ENCODE measurements around the gene LEO1.

The LEO1 gene

GRCh38 chr15:51991141-51991540, 19.6 kb upstream of the LEO1 start:
- TF ChIP-seq CTCF (IDR thresholded peaks at IDR 0.05; ENCODE audit: low read depth, low read length): no peak
- TF ChIP-seq MYC (IDR thresholded peaks at IDR 0.05; ENCODE audit: low read depth, low read length): no peak
- TF ChIP-seq POLR2A (IDR thresholded peaks at IDR 0.05; ENCODE audit: extremely low read depth, insufficient read length): no peak
- no peak for TF ChIP-seq MAX (IDR thresholded peaks at IDR 0.05; ENCODE audit: low read depth, low read length)
- DNase-seq (ENCODE audit: low read depth): no peak
- H3K4me3 ChIP-seq (ENCODE audit: low read depth, low read length): no peak overlapping the region

- no peak overlapping the region for H3K4me3 ChIP-seq (ENCODE audit: low read depth, low read length)
- DNase-seq (ENCODE audit: low read depth): no peak
- TF ChIP-seq CTCF (IDR thresholded peaks at IDR 0.05; ENCODE audit: low read depth, low read length) (no peak), MAX (IDR thresholded peaks at IDR 0.05; ENCODE audit: low read depth, low read length) (no peak), POLR2A (IDR thresholded peaks at IDR 0.05; ENCODE audit: extremely low read depth, insufficient read length) (no peak), MYC (IDR thresholded peaks at IDR 0.05; ENCODE audit: low read depth, low read length) (no peak)
Observed at GRCh38 chr15:51982770-51983103, 11.2 kb upstream of the LEO1 start.

- peak overlapping the region; percentile 68 for H3K4me3 ChIP-seq (ENCODE audit: low read depth, low read length)
- peak; percentile 94 for DNase-seq (ENCODE audit: low read depth)
- TF ChIP-seq POLR2A (IDR thresholded peaks at IDR 0.05; ENCODE audit: extremely low read depth, insufficient read length): peak; percentile 27
- TF ChIP-seq CTCF (IDR thresholded peaks at IDR 0.05; ENCODE audit: low read depth, low read length): peak; percentile 35
- TF ChIP-seq MAX (IDR thresholded peaks at IDR 0.05; ENCODE audit: low read depth, low read length): peak; percentile 36; the same call in 1 of the 2 replicates
- no peak; the same call in 1 of the 2 replicates for TF ChIP-seq MYC (IDR thresholded peaks at IDR 0.05; ENCODE audit: low read depth, low read length)
Observed at GRCh38 chr15:51982013-51982769, 10.6 kb upstream of the LEO1 start.

GRCh38 chr15:51973775-51974174, 2.2 kb upstream of the LEO1 start:
- TF ChIP-seq POLR2A (IDR thresholded peaks at IDR 0.05; ENCODE audit: extremely low read depth, insufficient read length) (no peak), CTCF (IDR thresholded peaks at IDR 0.05; ENCODE audit: low read depth, low read length) (no peak), MAX (IDR thresholded peaks at IDR 0.05; ENCODE audit: low read depth, low read length) (no peak), MYC (IDR thresholded peaks at IDR 0.05; ENCODE audit: low read depth, low read length) (no peak)
- DNase-seq (ENCODE audit: low read depth): no peak
- H3K4me3 ChIP-seq (ENCODE audit: low read depth, low read length): no peak overlapping the region

GRCh38 chr15:51973220-51973619, 1.6 kb upstream of the LEO1 start:
- TF ChIP-seq MYC (IDR thresholded peaks at IDR 0.05; ENCODE audit: low read depth, low read length) (no peak), POLR2A (IDR thresholded peaks at IDR 0.05; ENCODE audit: extremely low read depth, insufficient read length) (no peak), MAX (IDR thresholded peaks at IDR 0.05; ENCODE audit: low read depth, low read length) (no peak), CTCF (IDR thresholded peaks at IDR 0.05; ENCODE audit: low read depth, low read length) (no peak)
- DNase-seq (ENCODE audit: low read depth): no peak

More at GRCh38 chr15:51973220-51973619, 1.6 kb upstream of the LEO1 start:
- no peak overlapping the region for H3K4me3 ChIP-seq (ENCODE audit: low read depth, low read length)

Data from NB4 (cell line).